HCT116 (cell line): ENCODE data around the gene TCP11.

Experiments
- JUND ChIP-seq: IDR thresholded peaks from 2 replicates; pipeline ENCODE4 v1.6.1; 2012
- TF ChIP-seq, protein P1 (sequence below), 3 experiments: fragments of 200-600 bp in 1 of 3; sonication (generic) in 1 of 3; IDR thresholded peaks in 2 of 3; conservative IDR thresholded peaks in 1 of 3; 2 replicates each; pipeline ENCODE4 v1.5.1; 2012 to 2017; ENCODE audit warnings: low read depth in 2 of 3, low read length in 2 of 3, antibody characterized with exemption in 1 of 3, borderline replicate concordance in 1 of 3, control low read depth in 1 of 3, mild to moderate bottlenecking in 1 of 3, mixed read lengths in 1 of 3, mixed run types in 1 of 3, moderate library complexity in 1 of 3; ENCODE audit not compliant: insufficient read depth in 1 of 3

DNA sequence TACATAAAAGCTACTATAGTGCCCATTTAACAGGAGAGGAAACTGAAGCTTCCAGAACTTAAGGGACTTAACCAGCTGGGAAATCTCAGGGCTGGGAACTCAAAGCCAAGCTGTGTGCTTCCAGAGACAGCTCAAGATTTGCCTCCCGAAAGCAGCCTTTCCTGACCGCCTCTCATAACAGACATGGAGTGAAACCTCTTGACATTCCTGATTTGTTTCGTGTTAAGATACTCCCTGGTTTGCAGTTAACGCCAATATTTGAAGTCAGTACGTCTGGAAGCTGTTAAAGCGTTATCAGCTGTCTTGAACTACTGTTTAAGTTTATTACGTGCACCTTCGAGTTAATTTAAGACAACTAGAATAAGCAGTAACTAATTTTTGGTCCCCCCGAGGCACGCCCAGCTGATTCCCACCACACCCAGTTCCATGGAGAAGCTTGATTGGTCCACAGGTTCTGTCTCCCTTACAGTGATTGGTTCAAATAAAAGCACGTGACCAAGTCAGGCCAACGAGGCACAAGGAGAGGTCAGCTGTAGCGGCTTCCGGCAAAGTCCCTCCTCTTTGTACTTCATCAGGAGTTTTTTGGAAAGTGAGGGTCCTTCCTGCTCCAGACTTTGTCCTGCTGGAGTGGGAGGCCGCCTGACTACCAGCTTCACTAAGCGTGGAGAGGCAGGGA, 8.9 kb upstream of the TCP11 start:
- TF ChIP-seq, protein P1, sequence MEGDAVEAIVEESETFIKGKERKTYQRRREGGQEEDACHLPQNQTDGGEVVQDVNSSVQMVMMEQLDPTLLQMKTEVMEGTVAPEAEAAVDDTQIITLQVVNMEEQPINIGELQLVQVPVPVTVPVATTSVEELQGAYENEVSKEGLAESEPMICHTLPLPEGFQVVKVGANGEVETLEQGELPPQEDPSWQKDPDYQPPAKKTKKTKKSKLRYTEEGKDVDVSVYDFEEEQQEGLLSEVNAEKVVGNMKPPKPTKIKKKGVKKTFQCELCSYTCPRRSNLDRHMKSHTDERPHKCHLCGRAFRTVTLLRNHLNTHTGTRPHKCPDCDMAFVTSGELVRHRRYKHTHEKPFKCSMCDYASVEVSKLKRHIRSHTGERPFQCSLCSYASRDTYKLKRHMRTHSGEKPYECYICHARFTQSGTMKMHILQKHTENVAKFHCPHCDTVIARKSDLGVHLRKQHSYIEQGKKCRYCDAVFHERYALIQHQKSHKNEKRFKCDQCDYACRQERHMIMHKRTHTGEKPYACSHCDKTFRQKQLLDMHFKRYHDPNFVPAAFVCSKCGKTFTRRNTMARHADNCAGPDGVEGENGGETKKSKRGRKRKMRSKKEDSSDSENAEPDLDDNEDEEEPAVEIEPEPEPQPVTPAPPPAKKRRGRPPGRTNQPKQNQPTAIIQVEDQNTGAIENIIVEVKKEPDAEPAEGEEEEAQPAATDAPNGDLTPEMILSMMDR (IDR thresholded peaks at IDR 0.05 in 2 of 3, conservative IDR thresholded peaks at IDR 0.05 in 1 of 3; ENCODE audit: borderline replicate concordance in 1 of 3, insufficient read depth in 1 of 3, low read depth in 2 of 3, low read length in 2 of 3) = no peak
- no peak for TF ChIP-seq JUND
